ENCODE measurements around the gene DUSP16. TPM values are rescaled to one million over a fixed set of nuclear protein-coding genes. Genes with fewer than 3 reads are reported as not detected.

Gene DUSP16
- total RNA-seq, 1 donor from 2014 or later: 16.4 TPM

DNA sequence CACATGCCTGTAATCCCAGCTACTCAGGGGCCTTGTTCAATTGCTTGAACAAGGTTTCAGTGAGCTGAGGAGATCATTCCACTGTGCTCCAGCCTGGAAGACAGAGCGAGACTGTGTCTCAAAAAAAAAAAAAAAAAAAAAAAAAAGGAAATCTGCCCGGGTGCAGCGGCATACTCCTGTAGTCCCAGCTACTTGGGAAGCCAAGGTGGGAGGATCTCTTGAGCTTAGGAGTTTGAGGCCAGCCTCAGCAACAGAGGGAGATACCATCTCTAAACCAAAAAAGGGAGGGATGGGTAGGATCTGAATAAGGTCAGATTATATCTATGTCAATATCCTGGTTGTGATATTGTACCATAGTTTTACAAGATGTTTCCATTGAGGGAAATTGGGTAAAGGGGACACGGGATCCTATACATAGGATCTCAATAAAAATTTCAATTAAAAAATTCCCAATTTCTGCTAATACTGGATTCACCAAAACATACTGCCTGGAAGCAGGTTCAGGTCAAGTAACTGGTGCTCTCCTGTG lies 129.4 kb downstream of the DUSP16 start:
- Histone ChIP-seq H3K4me3 (no peak overlapping the region), H3K4me1 (no peaks in the 10 kb centered on the region), H3K36me3 (peaks cover 11% of the 10 kb centered on the region), H3K9me3 (replicated peaks) (no peaks in the 10 kb centered on the region), H3K27ac (replicated peaks) (no peak overlapping the region), H3K27me3 (ENCODE audit: low read depth) (no peaks in the 10 kb centered on the region)
- DNase-seq: no peak
- TF ChIP-seq, protein P1, sequence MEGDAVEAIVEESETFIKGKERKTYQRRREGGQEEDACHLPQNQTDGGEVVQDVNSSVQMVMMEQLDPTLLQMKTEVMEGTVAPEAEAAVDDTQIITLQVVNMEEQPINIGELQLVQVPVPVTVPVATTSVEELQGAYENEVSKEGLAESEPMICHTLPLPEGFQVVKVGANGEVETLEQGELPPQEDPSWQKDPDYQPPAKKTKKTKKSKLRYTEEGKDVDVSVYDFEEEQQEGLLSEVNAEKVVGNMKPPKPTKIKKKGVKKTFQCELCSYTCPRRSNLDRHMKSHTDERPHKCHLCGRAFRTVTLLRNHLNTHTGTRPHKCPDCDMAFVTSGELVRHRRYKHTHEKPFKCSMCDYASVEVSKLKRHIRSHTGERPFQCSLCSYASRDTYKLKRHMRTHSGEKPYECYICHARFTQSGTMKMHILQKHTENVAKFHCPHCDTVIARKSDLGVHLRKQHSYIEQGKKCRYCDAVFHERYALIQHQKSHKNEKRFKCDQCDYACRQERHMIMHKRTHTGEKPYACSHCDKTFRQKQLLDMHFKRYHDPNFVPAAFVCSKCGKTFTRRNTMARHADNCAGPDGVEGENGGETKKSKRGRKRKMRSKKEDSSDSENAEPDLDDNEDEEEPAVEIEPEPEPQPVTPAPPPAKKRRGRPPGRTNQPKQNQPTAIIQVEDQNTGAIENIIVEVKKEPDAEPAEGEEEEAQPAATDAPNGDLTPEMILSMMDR (IDR thresholded peaks at IDR 0.05; ENCODE audit: borderline replicate concordance): no peak
- intact Hi-C loops (cut with micrococcal nuclease): no loop called here

DNA sequence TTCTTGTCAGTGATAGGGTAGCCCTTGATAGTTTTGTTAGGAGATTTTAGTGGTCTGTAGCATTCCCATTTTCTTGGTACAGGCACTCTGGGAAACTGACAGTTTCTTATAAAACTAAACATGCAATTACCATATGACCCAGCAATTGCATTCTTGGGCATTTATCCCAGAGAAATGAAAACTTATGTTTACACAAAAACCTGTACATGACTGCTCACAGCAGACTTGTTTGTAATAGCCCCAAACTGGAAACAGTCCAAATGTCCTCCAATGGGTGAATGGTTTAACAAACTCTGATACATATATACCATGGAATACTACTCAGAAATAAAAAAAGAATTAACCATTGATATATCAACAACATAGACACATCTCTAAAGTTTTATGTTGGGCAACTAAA lies 130.3 kb downstream of the DUSP16 start:
- no peak for DNase-seq
- Histone ChIP-seq H3K36me3 (peaks cover 11% of the 10 kb centered on the region), H3K27ac (replicated peaks) (no peak overlapping the region), H3K9me3 (replicated peaks) (no peaks in the 10 kb centered on the region), H3K4me1 (no peaks in the 10 kb centered on the region), H3K4me3 (no peak overlapping the region), H3K27me3 (ENCODE audit: low read depth) (no peaks in the 10 kb centered on the region)
- intact Hi-C loops (cut with micrococcal nuclease): no loop called here
- TF ChIP-seq, protein P1 (IDR thresholded peaks at IDR 0.05; ENCODE audit: borderline replicate concordance): no peak

DNA sequence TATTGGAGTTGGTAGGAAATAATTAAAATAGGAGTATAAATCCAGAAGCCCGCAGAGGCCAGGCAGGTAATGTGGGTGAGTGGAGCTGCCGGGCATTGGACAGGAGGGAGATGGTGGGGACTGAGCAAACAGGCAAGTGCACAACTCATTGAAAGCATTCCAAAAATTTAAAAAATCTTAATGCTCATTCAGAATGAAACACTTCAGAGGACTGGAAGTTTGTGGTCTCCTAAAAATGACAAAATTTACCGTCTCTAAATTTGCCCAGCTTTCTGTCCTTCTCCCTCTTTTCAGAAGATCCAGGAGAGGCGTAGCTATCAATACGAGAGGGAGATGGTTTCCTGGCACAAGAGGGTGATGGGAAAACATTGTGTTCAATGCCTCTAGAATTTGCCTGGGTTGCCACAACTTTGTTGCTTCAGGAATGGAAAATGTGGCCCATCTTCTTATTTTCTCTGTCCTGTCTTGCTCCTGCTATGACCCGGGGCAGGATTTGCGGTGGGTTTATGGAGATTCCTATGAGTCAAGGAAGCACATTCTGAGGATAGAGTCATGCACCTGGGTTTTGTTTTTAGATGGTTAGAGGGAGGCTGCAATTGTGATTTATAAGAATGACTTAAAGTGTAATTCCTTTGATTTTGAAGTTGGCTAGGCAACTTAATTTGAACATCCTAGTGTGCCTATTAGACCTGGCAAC lies 133.6 kb downstream of the DUSP16 start:
- no peak for DNase-seq
- H3K4me3 ChIP-seq: no peak overlapping the region
- peaks cover under 1% of the 10 kb centered on the region for H3K36me3 ChIP-seq
- H3K4me1 ChIP-seq: peaks cover 12% of the 10 kb centered on the region
- TF ChIP-seq, protein P1 (IDR thresholded peaks at IDR 0.05; ENCODE audit: borderline replicate concordance): no peak
- no peak overlapping the region for H3K27ac ChIP-seq (replicated peaks)
- intact Hi-C loops (cut with micrococcal nuclease): no loop called here
- no peaks in the 10 kb centered on the region for H3K27me3 ChIP-seq (ENCODE audit: low read depth)
- peaks cover 5% of the 10 kb centered on the region for H3K9me3 ChIP-seq (replicated peaks)

DNA sequence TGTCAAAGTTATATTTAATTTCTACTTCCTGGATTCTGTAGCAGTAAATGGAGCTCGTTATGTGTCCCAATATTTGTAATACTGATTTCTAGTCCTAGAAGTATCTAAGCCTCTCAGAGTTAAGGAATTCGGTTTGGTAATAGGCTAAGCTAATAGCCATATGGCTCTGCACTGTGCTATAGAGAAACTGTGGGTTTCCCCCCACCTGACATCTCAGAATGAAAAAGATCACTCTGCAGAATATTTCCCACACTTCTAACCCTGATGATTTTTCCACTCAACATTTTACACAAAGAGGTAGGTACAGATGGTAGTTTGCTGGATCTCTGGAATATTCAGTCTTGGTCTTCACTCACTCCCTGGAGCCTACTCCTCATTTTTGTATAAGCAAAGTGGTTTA lies 134.6 kb downstream of the DUSP16 start:
- TF ChIP-seq, protein P1 (IDR thresholded peaks at IDR 0.05; ENCODE audit: borderline replicate concordance): no peak
- no peak overlapping the region for H3K27ac ChIP-seq (replicated peaks)
- H3K9me3 ChIP-seq (replicated peaks): peaks cover 15% of the 10 kb centered on the region
- DNase-seq: no peak
- H3K4me1 ChIP-seq: peaks cover 12% of the 10 kb centered on the region
- intact Hi-C loops (cut with micrococcal nuclease): no loop called here
- H3K27me3 ChIP-seq (ENCODE audit: low read depth): no peaks in the 10 kb centered on the region
- H3K36me3 ChIP-seq: peaks cover 6% of the 10 kb centered on the region
- H3K4me3 ChIP-seq: no peak overlapping the region

DNA sequence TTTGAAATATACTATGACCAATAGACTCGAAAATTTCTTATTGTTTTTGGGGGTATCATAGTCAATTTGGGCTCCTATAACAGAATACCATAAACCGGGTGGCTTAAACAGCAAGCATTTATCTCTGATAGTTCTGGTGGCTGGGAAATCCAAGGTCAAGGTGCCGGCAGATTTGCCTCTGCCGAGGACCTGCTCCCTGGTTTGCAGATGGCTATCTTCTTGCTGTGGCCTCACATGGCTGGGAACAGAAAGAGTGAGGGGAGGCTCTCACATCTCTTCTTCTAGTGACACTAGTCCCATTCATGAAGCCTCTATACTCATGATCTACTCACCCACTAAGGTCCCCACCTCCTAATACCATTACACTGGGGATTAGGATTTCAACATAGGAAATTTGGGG lies 135.1 kb downstream of the DUSP16 start:
- Histone ChIP-seq H3K27ac (replicated peaks) (no peak overlapping the region), H3K27me3 (ENCODE audit: low read depth) (no peaks in the 10 kb centered on the region), H3K9me3 (replicated peaks) (peaks cover 20% of the 10 kb centered on the region), H3K36me3 (peaks cover 6% of the 10 kb centered on the region), H3K4me3 (no peak overlapping the region), H3K4me1 (peaks cover 12% of the 10 kb centered on the region)
- intact Hi-C loops (cut with micrococcal nuclease): no loop called here
- TF ChIP-seq, protein P1 (IDR thresholded peaks at IDR 0.05; ENCODE audit: borderline replicate concordance): no peak
- no peak for DNase-seq

Measured in left ventricle myocardium inferior (tissue), 1 donor.